GM19324 (cell line): ENCODE data around the gene NOSIP.

ENCODE experiments used
- ATAC-seq: cut with Tn5 transposase; IDR thresholded peaks from one replicate; pipeline ENCODE4 v1.9.1; 2021; ENCODE audit warnings: mild to moderate bottlenecking, moderate library complexity; ENCODE audit not compliant: unreplicated experiment, low FRiP score

NOSIP gene

GRCh38 chr19:49514151-49514550, 66.2 kb downstream of the NOSIP start:
- ATAC-seq, result no peak

DNA sequence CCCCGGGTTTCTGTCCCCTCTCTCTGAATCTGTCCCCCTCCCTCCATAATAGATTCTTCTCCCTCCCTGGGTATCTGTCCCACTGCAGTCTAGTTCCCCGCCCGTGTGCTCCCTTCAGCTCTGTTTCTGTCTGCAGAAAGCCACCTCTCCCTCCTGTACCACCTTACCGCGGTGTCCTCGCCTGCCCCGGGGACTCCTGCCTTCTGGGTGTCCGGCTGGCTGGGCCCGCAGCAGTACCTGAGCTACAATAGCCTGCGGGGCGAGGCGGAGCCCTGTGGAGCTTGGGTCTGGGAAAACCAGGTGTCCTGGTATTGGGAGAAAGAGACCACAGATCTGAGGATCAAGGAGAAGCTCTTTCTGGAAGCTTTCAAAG, 66.6 kb downstream of the NOSIP start:
- no peak for ATAC-seq

- no peak for ATAC-seq
Measured at GRCh38 chr19:49512970-49513745, 67.2 kb downstream of the NOSIP start.

DNA sequence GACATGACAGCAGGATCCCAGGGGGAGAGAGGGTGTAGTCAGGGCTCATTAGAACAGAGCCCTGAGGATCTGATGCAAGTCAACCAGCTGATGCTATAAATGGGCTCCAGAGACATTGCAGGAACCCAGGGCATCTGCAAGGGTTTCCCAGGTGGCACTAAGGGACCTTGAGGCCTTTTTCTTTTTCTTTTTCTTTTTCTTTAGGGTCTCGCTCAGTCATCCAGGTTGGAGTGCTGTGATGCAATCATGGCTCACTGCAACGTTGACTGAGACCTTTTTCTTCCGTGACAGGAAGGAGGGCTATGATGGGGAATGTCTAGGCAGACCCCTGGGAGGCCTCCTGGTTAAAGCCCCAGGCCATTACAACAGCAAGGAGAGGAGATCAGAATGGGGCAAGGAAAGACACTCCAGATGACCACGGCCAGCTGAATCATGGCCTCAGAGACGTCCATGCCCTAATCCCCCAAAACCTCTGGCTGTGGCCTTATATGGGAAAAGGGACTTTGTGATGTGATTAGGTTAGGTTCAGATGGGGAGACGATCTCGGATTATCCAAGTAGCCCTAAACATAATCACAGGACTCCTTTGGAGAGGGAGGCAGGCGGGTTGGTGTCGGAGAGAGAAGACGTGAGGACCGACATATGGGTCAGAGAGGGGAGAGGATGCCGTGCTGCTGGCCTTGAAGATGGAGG, 72.4 kb downstream of the NOSIP start:
- no peak for ATAC-seq

- no peak for ATAC-seq
Measured at GRCh38 chr19:49506575-49507105, 73.7 kb downstream of the NOSIP start.
